RWPE2 (cell line): ENCODE results near the gene CCDC61.

Source experiments
- ATAC-seq: fragments of 200-7000 bp; cut with Tn5 transposase; 3 replicates; pipeline ENCODE4 v1.9.1; 2021; ENCODE audit warnings: low read depth
- DNase-seq: peaks from one replicate; pipeline ENCODE4 v3.0.0-alpha.2; 2020; ENCODE audit warnings: low spot score
- H3K27ac ChIP-seq: fragments of 450-650 bp; 2 replicates; pipeline ENCODE4 v1.5.1; 2017; ENCODE audit warnings: mild to moderate bottlenecking; ENCODE audit not compliant: poor library complexity, severe bottlenecking
- H3K27me3 ChIP-seq: fragments of 250-450 bp; sonication (Bioruptor Pico); 2 replicates; pipeline ENCODE4 v1.5.1; 2021; ENCODE audit warnings: mild to moderate bottlenecking, moderate library complexity; ENCODE audit not compliant: insufficient read depth, poor library complexity, severe bottlenecking
- H3K36me3 ChIP-seq: fragments of 250-450 bp; sonication (Bioruptor Pico); 2 replicates; pipeline ENCODE4 v1.5.1; 2020; ENCODE audit warnings: low read depth, mild to moderate bottlenecking, moderate library complexity
- H3K4me1 ChIP-seq: fragments of 250-450 bp; sonication (Bioruptor Pico); 2 replicates; pipeline ENCODE4 v1.5.1; 2021; ENCODE audit warnings: mild to moderate bottlenecking, moderate library complexity; ENCODE audit not compliant: insufficient read depth, poor library complexity, severe bottlenecking
- H3K4me3 ChIP-seq: fragments of 250-450 bp; sonication (Bioruptor Pico); 2 replicates; pipeline ENCODE4 v1.5.1; 2021; ENCODE audit warnings: mild to moderate bottlenecking, moderate library complexity; ENCODE audit not compliant: severe bottlenecking
- H3K9me3 ChIP-seq: fragments of 250-450 bp; sonication (Bioruptor Pico); 2 replicates; pipeline ENCODE4 v1.5.1; 2021; ENCODE audit warnings: mild to moderate bottlenecking, moderate library complexity; ENCODE audit not compliant: severe bottlenecking
- TF ChIP-seq, protein P1 (sequence below): fragments of 450-650 bp; IDR thresholded peaks from one replicate; pipeline ENCODE4 v1.5.1; 2017; ENCODE audit warnings: mild to moderate bottlenecking, moderate library complexity; ENCODE audit not compliant: poor library complexity, severe bottlenecking

Gene CCDC61

DNA sequence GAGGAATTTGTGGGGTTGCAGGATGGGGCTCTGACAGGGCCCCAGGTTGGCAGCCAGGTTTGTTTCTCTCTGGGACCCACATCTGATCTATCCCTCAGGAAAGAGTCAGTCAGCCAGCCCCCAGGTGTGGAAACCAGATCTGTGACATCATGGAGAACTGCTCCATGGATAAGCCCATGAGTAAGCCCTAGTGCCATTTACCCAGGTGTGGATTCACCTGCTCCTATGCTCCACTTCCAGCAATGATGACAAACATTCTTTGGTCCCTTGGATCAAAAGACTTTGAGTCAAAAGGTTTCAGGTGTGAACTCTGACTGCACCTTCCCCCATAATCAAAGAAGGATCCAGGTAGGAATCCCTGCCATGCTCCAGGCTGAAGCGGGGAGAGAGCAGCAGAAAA is 72.4 kb downstream of the CCDC61 start:
- no peak for ATAC-seq
- Histone ChIP-seq H3K4me1 (peaks cover 30% of the 10 kb centered on the region), H3K27ac (peak overlapping the region; percentile 74), H3K4me3 (no peak overlapping the region), H3K9me3 (no peaks in the 10 kb centered on the region), H3K27me3 (no peaks in the 10 kb centered on the region), H3K36me3 (no peaks in the 10 kb centered on the region)
- TF ChIP-seq, protein P1, sequence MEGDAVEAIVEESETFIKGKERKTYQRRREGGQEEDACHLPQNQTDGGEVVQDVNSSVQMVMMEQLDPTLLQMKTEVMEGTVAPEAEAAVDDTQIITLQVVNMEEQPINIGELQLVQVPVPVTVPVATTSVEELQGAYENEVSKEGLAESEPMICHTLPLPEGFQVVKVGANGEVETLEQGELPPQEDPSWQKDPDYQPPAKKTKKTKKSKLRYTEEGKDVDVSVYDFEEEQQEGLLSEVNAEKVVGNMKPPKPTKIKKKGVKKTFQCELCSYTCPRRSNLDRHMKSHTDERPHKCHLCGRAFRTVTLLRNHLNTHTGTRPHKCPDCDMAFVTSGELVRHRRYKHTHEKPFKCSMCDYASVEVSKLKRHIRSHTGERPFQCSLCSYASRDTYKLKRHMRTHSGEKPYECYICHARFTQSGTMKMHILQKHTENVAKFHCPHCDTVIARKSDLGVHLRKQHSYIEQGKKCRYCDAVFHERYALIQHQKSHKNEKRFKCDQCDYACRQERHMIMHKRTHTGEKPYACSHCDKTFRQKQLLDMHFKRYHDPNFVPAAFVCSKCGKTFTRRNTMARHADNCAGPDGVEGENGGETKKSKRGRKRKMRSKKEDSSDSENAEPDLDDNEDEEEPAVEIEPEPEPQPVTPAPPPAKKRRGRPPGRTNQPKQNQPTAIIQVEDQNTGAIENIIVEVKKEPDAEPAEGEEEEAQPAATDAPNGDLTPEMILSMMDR = no peak
- no peak for DNase-seq
